NB4 (cell line): ENCODE results near the gene MFSD11.

Experiments
- MAX ChIP-seq: IDR thresholded peaks from 2 replicates; pipeline ENCODE4 v1.6.1; 2011; ENCODE audit warnings: low read depth, low read length
- POLR2A ChIP-seq: IDR thresholded peaks from 2 replicates; pipeline ENCODE4 v1.6.1; 2011; ENCODE audit warnings: mild to moderate bottlenecking; ENCODE audit not compliant: insufficient read length; ENCODE audit errors: extremely low read depth
- TF ChIP-seq, protein P1 (sequence below): IDR thresholded peaks from one replicate; pipeline ENCODE4 v1.5.1; 2012; ENCODE audit warnings: low read depth, low read length

- TF ChIP-seq POLR2A (no peak), MAX (no peak)
- TF ChIP-seq, protein P1, sequence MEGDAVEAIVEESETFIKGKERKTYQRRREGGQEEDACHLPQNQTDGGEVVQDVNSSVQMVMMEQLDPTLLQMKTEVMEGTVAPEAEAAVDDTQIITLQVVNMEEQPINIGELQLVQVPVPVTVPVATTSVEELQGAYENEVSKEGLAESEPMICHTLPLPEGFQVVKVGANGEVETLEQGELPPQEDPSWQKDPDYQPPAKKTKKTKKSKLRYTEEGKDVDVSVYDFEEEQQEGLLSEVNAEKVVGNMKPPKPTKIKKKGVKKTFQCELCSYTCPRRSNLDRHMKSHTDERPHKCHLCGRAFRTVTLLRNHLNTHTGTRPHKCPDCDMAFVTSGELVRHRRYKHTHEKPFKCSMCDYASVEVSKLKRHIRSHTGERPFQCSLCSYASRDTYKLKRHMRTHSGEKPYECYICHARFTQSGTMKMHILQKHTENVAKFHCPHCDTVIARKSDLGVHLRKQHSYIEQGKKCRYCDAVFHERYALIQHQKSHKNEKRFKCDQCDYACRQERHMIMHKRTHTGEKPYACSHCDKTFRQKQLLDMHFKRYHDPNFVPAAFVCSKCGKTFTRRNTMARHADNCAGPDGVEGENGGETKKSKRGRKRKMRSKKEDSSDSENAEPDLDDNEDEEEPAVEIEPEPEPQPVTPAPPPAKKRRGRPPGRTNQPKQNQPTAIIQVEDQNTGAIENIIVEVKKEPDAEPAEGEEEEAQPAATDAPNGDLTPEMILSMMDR: no peak
These were observed 14.1 kb upstream of the MFSD11 start for GRCh38 chr17:76723812-76724211.
